Central memory CD4-positive, alpha-beta T cell (primary cell): ENCODE measurements around the gene HYAL3.
"Not testable (repeated sequence)": the region's sequence is repeated elsewhere in the genome, so short reads cannot be mapped to it uniquely, and the experiment has no call there.

Experiments used
- DNase-seq: peaks from one replicate; pipeline ENCODE4 v3.0.0; 2022

Gene HYAL3

DNA sequence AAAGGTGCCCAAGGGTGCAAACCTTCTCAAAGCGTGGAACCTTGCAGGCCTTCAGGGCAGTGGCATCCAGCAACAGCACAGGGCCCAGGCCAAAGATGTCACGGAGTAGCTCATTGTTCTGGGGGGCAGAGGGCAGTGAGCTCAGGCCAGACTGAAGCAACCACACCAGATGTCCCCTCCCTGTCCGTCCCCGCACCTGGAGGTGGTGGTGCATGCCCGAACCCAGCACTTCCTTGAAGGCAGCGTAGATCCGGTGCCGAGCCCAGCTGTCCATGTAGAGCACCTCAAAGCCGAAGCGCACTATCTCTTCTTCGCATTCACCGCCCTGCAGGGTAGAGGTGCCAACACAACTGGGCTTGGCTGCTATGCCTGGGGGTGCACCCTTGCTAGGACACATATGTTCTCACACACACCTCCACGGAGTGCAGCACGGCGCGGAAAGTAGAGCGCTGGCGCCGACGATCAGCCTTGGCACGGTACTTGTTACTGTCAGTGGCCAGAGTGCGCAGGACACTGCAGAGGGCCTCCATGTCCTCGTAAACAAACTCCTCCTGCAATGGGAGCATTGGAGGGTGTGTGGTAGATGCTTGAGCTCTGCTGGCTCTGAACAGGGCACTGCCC is 10.7 kb downstream of the HYAL3 start:
- no peak for DNase-seq

- no peak for DNase-seq
These were observed 11.9 kb downstream of the HYAL3 start for GRCh38 chr3:50287262-50287661.

GRCh38 chr3:50286322-50287227 is 12.6 kb downstream of the HYAL3 start:
- no peak for DNase-seq

- not testable (repeated sequence) for DNase-seq
These were observed 15.1 kb downstream of the HYAL3 start for GRCh38 chr3:50284121-50284520.

GRCh38 chr3:50279255-50280016 is 19.8 kb downstream of the HYAL3 start:
- no peak for DNase-seq

DNA sequence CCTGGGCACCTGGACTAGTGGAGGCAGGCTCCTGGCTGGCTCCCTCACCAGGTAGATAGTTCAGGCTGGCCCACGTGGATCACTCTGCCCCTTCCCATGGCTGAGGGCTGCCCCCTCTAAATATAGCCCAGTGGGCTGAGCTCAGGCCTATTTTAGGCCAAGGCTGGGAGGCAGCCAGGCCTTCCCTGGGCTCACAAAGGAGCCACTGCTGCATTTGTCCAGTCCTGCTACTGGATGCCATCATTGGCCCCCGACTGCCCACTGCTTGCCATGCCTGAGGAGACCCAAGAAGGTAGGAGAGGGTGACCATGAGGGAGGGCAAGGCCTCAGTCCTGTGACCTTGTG is 20.4 kb downstream of the HYAL3 start, which contains the start of gene LSMEM2:
TSS of gene LSMEM2 (plus strand) at position 208 of the 345 bp plus-strand sequence. CDS start at position 235, 27 bp downstream.
- DNase-seq, result no peak

DNA sequence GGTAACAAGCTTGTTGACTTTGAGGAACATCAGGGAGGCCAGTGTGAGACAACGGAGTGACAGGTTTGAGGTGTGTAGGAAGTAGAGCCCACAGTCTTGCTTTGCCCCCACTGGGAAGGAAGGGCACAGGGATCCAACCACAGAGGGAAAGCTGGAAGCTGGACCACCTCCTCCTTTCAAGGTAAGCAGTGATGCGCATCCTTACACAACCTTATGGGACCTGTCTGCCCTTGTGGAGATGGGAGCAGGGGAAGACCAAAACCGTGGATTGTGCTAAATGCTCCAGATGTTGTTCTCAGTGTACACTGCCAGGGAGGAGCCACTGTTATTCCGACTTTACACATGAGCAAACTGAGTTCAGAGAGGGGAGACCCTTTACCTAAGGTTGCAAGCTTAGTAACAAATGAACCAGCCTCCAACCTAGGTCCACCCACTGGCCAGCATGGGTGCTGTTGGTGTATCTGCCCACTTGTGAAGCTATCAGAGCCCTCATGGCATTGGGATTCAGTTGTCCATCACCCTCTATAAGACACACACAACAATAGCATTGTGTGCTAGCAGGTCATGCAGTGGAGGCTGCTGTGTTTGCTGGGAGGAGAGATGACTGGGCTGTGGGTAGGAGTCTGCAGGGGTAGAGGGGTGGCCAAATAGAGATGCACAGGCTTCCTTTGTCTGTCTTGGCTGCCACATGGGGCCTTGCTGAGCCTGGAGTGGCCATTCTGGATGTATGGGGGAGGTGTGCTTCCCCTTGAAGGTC is 20.9 kb downstream of the HYAL3 start:
- DNase-seq, result no peak

DNA sequence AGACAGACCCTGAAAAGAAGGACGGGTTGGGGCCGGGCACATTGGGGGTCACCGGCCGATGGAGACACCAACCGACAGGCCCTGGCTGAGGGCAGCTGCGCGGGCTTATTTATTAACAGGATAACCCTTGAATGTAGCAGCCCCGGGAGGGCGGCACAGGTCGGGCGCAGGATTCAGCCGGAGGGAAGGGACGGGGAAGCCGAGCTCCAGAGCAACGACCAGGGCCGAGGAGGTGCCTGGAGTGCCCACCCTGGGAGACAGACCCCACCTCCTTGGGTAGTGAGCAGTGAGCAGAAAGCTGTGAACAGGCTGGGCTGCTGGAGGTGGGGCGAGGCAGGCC is 22.5 kb downstream of the HYAL3 start:
- DNase-seq, result no peak

DNA sequence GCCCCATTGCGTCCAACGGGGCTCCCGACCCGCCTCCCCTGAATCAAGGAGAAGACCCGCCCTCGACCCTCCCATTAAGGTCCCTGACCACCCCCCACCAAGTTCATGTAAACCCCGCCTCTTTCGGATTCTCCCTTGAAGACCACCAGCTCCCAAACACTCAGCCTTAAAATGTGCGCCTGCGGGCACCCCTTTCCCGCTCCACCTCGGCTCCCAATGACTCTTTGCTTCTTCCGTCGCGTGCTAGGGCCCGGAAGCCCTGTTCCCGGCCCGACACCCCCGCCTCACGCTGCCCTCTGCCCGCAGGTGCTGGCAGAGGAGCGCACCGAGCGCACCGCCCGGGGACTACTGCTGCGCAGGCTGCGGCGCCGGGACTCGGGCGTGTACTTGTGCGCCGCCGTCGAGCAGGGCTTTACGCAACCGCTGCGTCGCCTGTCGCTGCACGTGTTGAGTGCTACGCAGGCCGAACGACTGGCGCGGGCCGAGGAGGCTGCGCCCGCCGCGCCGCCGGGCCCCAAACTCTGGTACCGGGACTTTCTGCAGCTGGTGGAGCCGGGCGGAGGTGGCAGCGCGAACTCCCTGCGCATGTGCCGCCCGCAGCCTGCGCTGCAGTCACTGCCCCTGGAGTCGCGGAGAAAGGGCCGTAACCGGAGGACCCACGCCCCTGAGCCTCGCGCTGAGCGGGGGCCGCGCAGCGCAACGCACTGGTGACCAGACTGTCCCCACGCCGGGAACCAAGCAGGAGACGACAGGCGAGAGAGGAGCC is 23.0 kb downstream of the HYAL3 start:
- peak; percentile 24 for DNase-seq

DNA sequence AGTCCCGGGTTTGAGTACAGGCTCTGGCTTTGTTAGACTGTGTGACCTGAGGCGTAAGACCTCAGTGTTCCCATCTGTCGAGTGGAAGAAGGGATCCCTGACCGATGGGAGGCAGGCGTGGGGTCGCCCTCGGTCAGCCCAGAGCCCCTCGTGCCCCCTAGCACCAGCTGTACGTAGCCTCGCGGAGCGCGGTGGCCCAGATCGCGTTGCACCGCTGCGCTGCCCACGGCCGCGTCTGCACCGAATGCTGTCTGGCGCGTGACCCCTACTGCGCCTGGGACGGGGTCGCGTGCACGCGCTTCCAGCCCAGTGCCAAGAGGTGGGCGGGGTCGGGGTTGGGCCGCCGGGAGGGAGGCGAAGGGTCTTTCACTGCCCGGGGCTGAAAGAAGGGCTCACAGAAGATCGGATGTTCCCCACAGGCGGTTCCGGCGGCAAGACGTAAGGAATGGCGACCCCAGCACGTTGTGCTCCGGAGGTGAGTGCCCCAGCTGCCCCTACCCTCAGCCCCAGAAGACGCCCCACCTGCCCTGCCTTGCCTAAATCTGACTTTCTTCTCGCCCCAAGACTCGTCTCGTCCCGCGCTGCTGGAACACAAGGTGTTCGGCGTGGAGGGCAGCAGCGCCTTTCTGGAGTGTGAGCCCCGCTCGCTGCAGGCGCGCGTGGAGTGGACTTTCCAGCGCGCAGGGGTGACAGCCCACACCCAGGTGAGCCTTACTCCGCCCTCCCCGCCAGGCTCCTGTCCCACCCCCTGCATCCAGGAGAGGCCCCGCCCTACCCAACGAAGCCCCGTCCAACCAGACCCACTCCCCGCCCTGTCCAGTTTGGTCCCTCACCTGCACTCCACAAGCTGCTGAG is 23.8 kb downstream of the HYAL3 start:
- no peak for DNase-seq

DNA sequence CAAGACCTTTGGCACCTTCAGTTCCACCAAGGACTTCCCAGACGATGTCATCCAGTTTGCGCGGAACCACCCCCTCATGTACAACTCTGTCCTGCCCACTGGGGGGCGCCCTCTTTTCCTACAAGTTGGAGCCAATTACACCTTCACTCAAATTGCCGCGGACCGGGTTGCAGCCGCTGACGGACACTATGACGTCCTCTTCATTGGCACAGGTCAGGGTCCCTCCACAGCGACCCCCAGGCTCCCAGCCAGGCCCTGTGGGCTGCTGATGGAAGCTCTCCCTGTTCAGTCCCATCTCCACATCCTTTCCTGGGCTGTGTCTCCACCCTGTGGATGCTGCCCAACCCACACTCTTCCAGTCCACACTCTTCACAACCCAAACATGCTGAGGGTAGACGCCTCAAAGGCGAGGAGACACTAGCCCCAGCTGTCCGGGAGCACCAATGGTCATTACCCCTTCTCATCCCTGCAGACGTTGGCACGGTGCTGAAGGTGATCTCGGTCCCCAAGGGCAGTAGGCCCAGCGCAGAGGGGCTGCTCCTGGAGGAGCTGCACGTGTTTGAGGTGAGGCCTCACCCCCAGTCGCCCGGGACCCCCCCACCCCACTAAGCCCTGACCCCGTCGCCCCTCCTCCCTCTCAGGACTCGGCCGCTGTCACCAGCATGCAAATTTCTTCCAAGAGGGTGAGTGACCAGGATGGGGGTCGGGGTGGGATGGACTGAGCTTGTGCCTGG is 24.7 kb downstream of the HYAL3 start:
- DNase-seq, result peak; percentile 66

GRCh38 chr3:50273689-50274065 is 25.5 kb downstream of the HYAL3 start:
- no peak for DNase-seq

DNA sequence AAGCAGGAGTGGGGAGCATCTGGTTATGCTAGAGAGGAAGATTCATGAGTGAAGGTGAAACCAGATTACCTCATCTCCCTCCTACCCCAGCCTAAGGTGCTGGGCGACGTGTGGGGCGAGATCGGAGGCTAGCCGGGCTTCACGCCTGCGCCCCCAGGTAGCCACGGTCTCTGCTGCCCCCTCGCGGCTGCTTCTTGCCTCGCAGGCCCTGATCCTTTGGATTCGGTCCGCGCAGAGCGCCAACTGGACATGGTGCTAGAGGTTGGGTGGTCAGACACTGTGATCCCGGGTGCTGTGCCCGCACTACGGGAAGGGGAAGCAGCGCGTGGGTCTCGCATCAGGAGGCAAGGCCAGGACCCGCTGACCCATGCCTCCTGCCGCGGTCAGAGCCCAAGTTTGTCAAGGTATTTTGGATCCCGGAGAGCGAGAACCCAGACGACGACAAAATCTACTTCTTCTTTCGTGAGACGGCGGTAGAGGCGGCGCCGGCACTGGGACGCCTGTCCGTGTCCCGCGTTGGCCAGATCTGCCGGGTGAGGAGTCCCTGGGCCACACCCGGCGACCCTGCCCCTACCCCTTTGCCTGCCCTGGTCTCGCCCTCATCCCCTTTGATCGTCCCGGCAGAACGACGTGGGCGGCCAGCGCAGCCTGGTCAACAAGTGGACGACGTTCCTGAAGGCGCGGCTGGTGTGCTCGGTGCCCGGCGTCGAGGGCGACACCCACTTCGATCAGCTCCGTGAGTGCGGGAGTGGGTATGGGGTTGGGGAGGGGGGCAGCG is 26.1 kb downstream of the HYAL3 start:
- peak; percentile 76 for DNase-seq

- not testable (repeated sequence) for DNase-seq
These were observed 26.7 kb downstream of the HYAL3 start for GRCh38 chr3:50272538-50272910.

GRCh38 chr3:50271314-50271936 is 27.8 kb downstream of the HYAL3 start:
- DNase-seq, result no peak

DNA sequence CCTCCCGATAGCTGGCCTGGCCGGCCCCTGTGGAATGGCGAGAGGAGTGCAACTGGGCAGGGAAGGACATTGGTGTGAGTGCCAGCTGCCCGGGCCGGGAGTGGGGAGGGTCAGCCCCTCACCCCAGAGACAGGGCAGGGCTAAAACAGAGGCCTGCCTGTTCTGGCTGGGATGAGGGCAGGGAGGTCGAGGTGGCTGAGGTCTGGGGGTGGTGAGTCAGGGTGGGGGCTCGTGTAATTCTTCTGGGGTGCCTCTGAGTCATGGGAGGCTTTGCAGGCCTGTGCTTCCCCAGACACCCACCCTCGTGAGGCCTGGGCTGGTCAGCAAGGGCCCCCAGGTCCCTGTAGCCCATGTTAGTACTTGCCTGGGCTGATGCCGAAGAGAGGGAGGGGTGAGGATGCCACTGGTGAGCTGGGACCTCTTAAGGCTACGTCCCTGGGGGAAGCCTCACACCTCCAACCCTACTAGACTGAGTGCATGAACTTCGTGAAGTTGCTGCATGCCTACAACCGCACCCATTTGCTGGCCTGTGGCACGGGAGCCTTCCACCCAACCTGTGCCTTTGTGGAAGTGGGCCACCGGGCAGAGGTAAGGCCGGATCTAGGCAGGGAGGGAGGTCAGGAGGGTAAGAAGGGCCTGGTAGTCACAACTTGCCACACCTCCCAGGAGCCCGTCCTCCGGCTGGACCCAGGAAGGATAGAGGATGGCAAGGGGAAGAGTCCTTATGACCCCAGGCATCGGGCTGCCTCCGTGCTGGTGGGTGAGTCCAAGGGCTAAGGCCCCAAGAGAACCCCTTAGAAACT is 28.6 kb downstream of the HYAL3 start:
- DNase-seq, result no peak

GRCh38 chr3:50269977-50270413 is 29.2 kb downstream of the HYAL3 start:
- DNase-seq, result no peak

DNA sequence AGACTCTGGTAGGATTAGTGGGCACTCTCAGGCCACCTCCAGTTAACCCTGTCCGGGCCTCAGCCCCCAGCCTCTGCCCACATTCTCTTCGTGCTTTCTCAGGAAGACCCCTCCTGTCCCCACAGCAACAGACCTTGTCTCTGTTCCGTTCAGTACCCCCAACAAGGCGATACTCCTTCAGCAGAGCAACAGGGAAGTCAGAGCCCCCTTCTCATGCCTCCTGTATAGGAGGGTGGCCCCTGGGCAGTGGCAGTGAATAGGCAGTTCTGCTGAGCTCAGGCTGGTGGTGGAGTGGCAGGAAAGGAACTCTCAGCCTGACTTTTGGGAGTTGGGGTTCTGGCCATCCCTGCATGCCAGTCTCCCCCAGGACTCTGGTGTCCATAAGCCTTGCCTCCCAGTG is 29.7 kb downstream of the HYAL3 start:
- no peak for DNase-seq
